ENCODE results near the gene OR2L5.

OR2L5 gene

DNA sequence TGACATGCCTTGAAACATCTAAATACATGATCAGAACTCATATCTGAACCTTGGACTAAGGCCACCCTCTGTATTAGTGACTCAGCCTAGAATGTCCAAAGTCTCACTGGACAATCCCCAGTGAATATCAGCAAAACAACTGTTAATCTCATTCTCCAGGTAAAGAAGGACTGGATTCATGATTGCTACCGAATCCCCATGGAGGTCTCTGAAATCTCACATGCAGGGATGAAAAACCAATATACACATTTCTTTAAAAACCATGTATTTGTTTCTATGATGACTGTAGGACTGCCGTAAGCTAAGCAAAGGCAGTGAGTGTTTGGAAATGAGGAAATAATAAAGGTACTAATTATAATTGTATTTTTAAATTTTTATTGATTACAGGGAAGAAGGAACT is 33.1 kb downstream of the OR2L5 start, which contains the start of gene OR2L3:
Gene OR2L3, plus strand, starts transcription at position 301 of the 400 bp plus-strand sequence. CDS start 13,846 bp downstream, outside the sequence.
- no peaks in the 10 kb centered on the region for H3K4me1 ChIP-seq (ENCODE audit: control insufficient read depth in 1 of 2, insufficient read depth in 1 of 2, low read depth in 1 of 2, low read length in 1 of 2)
- H3K9me3 ChIP-seq = no peaks in the 10 kb centered on the region
- H3K27me3 ChIP-seq = no peaks in the 10 kb centered on the region
- no peak within 1 kb of the TSS for H3K4me3 ChIP-seq (ENCODE audit: low read depth in 1 of 2, low read length in 1 of 2)
- TF ChIP-seq, protein P1, sequence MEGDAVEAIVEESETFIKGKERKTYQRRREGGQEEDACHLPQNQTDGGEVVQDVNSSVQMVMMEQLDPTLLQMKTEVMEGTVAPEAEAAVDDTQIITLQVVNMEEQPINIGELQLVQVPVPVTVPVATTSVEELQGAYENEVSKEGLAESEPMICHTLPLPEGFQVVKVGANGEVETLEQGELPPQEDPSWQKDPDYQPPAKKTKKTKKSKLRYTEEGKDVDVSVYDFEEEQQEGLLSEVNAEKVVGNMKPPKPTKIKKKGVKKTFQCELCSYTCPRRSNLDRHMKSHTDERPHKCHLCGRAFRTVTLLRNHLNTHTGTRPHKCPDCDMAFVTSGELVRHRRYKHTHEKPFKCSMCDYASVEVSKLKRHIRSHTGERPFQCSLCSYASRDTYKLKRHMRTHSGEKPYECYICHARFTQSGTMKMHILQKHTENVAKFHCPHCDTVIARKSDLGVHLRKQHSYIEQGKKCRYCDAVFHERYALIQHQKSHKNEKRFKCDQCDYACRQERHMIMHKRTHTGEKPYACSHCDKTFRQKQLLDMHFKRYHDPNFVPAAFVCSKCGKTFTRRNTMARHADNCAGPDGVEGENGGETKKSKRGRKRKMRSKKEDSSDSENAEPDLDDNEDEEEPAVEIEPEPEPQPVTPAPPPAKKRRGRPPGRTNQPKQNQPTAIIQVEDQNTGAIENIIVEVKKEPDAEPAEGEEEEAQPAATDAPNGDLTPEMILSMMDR (IDR thresholded peaks at IDR 0.05) = no peak
- no peaks in the 10 kb centered on the region for H3K36me3 ChIP-seq
- no peak within 1 kb of the TSS for H3K27ac ChIP-seq

DNA sequence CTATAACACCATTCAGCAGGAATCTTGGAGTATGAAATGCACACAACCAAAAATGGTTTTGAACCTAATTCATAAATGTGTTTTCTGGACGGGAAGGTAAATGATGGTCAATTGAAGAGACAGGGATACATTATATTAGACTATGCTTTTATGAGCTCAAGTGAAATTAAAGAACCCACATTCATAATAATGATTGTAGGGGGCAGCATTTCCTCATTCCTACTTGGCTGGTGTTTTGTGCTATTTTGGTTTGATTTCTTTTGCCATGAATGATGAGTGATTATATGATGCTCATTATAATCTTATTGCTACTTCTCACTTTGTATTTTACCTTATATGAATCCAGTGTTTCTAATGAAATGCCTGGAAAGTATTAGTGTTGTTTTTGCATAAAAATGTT is 33.5 kb downstream of the OR2L5 start:
- Histone ChIP-seq H3K9me3 (no peaks in the 10 kb centered on the region), H3K36me3 (no peaks in the 10 kb centered on the region), H3K27ac (no peak overlapping the region), H3K4me3 (ENCODE audit: low read depth in 1 of 2, low read length in 1 of 2) (no peak overlapping the region), H3K27me3 (no peaks in the 10 kb centered on the region), H3K4me1 (ENCODE audit: control insufficient read depth in 1 of 2, insufficient read depth in 1 of 2, low read depth in 1 of 2, low read length in 1 of 2) (no peaks in the 10 kb centered on the region)
- TF ChIP-seq, protein P1 (IDR thresholded peaks at IDR 0.05) = no peak

DNA sequence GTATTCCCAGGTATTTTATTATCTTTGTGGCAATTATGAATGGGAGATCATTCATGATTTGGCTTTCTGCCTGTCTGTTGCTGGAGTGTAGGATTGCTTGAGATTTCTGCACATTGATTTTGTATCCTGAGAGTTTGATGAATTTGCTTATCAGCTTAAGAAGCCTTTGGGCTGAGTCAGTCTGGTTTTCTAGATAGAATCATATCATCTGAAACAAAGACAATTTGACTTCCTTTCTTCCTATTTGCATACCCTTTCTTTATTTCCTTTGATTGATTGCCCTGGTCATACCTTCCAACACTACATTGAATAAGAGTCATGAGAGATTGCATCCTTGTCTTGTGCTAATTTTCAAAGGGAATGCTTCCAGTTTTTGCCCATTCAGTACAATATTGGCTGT is 41.2 kb downstream of the OR2L5 start:
- TF ChIP-seq, protein P1 (IDR thresholded peaks at IDR 0.05) = no peak
- H3K4me1 ChIP-seq (ENCODE audit: control insufficient read depth in 1 of 2, insufficient read depth in 1 of 2, low read depth in 1 of 2, low read length in 1 of 2) = no peaks in the 10 kb centered on the region
- no peak overlapping the region for H3K4me3 ChIP-seq (ENCODE audit: low read depth in 1 of 2, low read length in 1 of 2)
- no peak overlapping the region for H3K27ac ChIP-seq
- no peaks in the 10 kb centered on the region for H3K27me3 ChIP-seq
- no peaks in the 10 kb centered on the region for H3K36me3 ChIP-seq
- H3K9me3 ChIP-seq = no peaks in the 10 kb centered on the region

DNA sequence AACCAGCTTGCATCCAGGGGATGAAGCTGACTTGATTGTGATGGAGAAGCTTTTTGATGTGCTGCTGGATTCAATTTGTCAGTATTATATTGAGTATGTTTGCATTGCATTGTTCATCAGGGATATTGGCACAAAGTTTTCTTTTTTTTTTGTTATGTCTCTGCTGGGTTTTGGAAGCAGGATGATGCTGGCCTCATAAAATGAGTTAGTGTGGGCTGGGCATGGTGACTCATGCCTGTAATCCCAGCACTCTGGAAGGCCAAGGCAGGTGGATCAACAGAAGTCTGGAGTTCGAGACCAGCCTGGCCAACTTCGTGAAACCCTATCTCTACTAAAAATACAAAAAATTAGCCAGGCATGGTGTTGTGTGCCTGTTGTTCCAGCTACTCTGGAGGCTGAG is 41.8 kb downstream of the OR2L5 start:
- H3K36me3 ChIP-seq = no peaks in the 10 kb centered on the region
- H3K27ac ChIP-seq = no peak overlapping the region
- H3K9me3 ChIP-seq = no peaks in the 10 kb centered on the region
- H3K4me1 ChIP-seq (ENCODE audit: control insufficient read depth in 1 of 2, insufficient read depth in 1 of 2, low read depth in 1 of 2, low read length in 1 of 2) = no peaks in the 10 kb centered on the region
- H3K4me3 ChIP-seq (ENCODE audit: low read depth in 1 of 2, low read length in 1 of 2) = no peak overlapping the region
- TF ChIP-seq, protein P1 (IDR thresholded peaks at IDR 0.05) = no peak
- no peaks in the 10 kb centered on the region for H3K27me3 ChIP-seq

DNA sequence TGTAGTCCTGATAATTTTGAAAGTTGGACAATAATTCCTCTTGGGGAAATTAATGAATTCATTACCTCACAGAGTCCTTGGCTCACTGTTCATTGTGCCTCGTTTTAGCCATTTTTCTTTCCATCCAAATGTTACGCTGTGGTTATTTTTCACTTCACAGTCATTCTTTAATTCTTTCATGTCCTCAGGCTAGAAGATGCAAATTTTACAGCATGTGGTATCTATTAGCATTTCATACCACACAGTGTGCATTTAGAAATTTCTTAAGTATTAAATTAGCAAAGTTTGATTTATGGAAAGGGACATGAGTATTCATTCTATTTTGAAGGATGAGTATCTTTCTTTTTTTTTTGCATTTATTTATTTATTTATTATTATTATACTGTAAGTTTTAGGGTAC is 51.6 kb downstream of the OR2L5 start:
- H3K9me3 ChIP-seq = no peaks in the 10 kb centered on the region
- no peaks in the 10 kb centered on the region for H3K4me1 ChIP-seq (ENCODE audit: control insufficient read depth in 1 of 2, insufficient read depth in 1 of 2, low read depth in 1 of 2, low read length in 1 of 2)
- no peak overlapping the region for H3K27ac ChIP-seq
- H3K4me3 ChIP-seq (ENCODE audit: low read depth in 1 of 2, low read length in 1 of 2) = no peak overlapping the region
- H3K36me3 ChIP-seq = no peaks in the 10 kb centered on the region
- TF ChIP-seq, protein P1 (IDR thresholded peaks at IDR 0.05) = no peak
- H3K27me3 ChIP-seq = no peaks in the 10 kb centered on the region

DNA sequence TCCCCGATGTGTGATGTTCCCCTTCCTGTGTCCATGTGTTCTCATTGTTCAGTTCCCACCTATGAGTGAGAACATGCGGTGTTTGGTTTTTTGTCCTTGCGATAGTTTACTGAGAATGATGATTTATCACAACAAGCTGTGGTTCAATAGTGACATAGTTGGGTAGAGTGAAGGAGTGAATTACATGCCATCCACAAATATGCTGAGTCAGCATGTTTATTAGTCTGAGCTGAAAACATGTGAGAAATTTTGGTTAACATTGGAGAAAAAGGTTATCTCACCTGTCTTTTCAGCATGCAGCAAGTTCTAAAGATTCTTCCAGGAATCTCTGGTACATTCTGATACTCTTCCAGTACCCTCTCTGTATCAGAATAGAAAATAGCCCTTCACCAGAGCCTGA is 52.1 kb downstream of the OR2L5 start:
- no peak overlapping the region for H3K4me3 ChIP-seq (ENCODE audit: low read depth in 1 of 2, low read length in 1 of 2)
- no peaks in the 10 kb centered on the region for H3K9me3 ChIP-seq
- H3K36me3 ChIP-seq = no peaks in the 10 kb centered on the region
- H3K27ac ChIP-seq = no peak overlapping the region
- H3K27me3 ChIP-seq = no peaks in the 10 kb centered on the region
- TF ChIP-seq, protein P1 (IDR thresholded peaks at IDR 0.05) = no peak
- no peaks in the 10 kb centered on the region for H3K4me1 ChIP-seq (ENCODE audit: control insufficient read depth in 1 of 2, insufficient read depth in 1 of 2, low read depth in 1 of 2, low read length in 1 of 2)
